WTC11 (cell line): ENCODE data around the gene KIF5A. TPM values are rescaled to one million over a fixed set of nuclear protein-coding genes. Genes with fewer than 3 reads are reported as not detected.
"Not testable (repeated sequence)": the region's sequence is repeated elsewhere in the genome, so short reads cannot be mapped to it uniquely, and the experiment has no call there.

Experiments
- ATAC-seq: fragments of 200-7000 bp; cut with Tn5 transposase; 2 replicates; pipeline ENCODE4 v1.10.0; 2021; ENCODE audit warnings: mild to moderate bottlenecking, moderate library complexity
- CTCF ChIA-PET: fragments of 300-600 bp; sonication (Branson Sonifier 250); formaldehyde crosslinking; loops from one replicate; lab custom pipeline; 2021; ENCODE audit warnings: antibody characterized with exemption; lab: Charles Lee
- POLR2A ChIA-PET: fragments of 350-600 bp; sonication (Branson Sonifier 250); formaldehyde crosslinking; loops from one replicate; lab custom pipeline; 2021; ENCODE audit warnings: antibody characterized with exemption; lab: Charles Lee
- DNase-seq: peaks from one replicate; pipeline ENCODE4 v3.0.0; 2021; ENCODE audit warnings: low spot score
- H3K27ac Mint-ChIP-seq: 2 replicates; pipeline ENCODE4 v1.8.0; 2021; ENCODE audit warnings: mixed read lengths
- H3K27me3 Mint-ChIP-seq: 2 replicates; pipeline ENCODE4 v1.8.0; 2021; ENCODE audit warnings: low read depth, mild to moderate bottlenecking, moderate library complexity, mixed read lengths
- H3K36me3 Mint-ChIP-seq: 2 replicates; pipeline ENCODE4 v1.8.0; 2021; ENCODE audit warnings: mixed read lengths
- H3K4me1 Mint-ChIP-seq: 2 replicates; pipeline ENCODE4 v1.8.0; 2022; ENCODE audit warnings: mixed read lengths
- H3K4me3 Mint-ChIP-seq: 2 replicates; pipeline ENCODE4 v1.8.0; 2021; ENCODE audit warnings: mild to moderate bottlenecking, moderate library complexity, mixed read lengths
- H3K9me3 Mint-ChIP-seq: 2 replicates; pipeline ENCODE4 v1.8.0; 2021; ENCODE audit warnings: mixed read lengths
- CBFB ChIP-seq: sonication (generic); formaldehyde crosslinking; IDR thresholded peaks from 2 replicates; pipeline ENCODE4 v1.8.1; 2022; ENCODE audit warnings: mild to moderate bottlenecking, low read depth, missing genetic modification reagents
- CDX4 ChIP-seq: fragments of 250-450 bp; sonication (Bioruptor Pico); IDR thresholded peaks from 2 replicates; pipeline ENCODE4 v1.9.0; 2021; ENCODE audit warnings: moderate library complexity, mild to moderate bottlenecking, inconsistent platforms, borderline replicate concordance
- EMX1 ChIP-seq: fragments of 250-450 bp; sonication (Bioruptor Pico); IDR thresholded peaks from 2 replicates; pipeline ENCODE4 v1.8.0; 2021; ENCODE audit warnings: mild to moderate bottlenecking
- ETV6 ChIP-seq: sonication (generic); formaldehyde crosslinking; IDR thresholded peaks from 2 replicates; pipeline ENCODE4 v1.8.1; 2022; ENCODE audit warnings: mild to moderate bottlenecking, missing genetic modification reagents
- GTF2I ChIP-seq: fragments of 250-450 bp; sonication (Bioruptor Pico); conservative IDR thresholded peaks from 2 replicates; pipeline ENCODE4 v1.4.0; 2021; ENCODE audit warnings: mild to moderate bottlenecking
- HMGA2 ChIP-seq: fragments of 250-450 bp; sonication (Bioruptor Pico); IDR thresholded peaks from 2 replicates; pipeline ENCODE4 v1.4.0; 2021; ENCODE audit warnings: mild to moderate bottlenecking, moderate library complexity
- MYBL2 ChIP-seq: sonication (generic); formaldehyde crosslinking; IDR thresholded peaks from 2 replicates; pipeline ENCODE4 v1.8.1; 2023; ENCODE audit warnings: mild to moderate bottlenecking, moderate library complexity, missing genetic modification reagents
- SP1 ChIP-seq: sonication (generic); formaldehyde crosslinking; conservative IDR thresholded peaks from 2 replicates; pipeline ENCODE4 v1.8.1; 2022; ENCODE audit warnings: missing genetic modification reagents
- TP53 ChIP-seq: sonication (generic); formaldehyde crosslinking; IDR thresholded peaks from 2 replicates; pipeline ENCODE4 v1.8.1; 2023; ENCODE audit warnings: mild to moderate bottlenecking, missing genetic modification reagents
- USF1 ChIP-seq: sonication (generic); formaldehyde crosslinking; IDR thresholded peaks from 2 replicates; pipeline ENCODE4 v1.8.0; 2022; ENCODE audit warnings: mild to moderate bottlenecking, missing genetic modification reagents
- USF2 ChIP-seq: sonication (generic); formaldehyde crosslinking; IDR thresholded peaks from 2 replicates; pipeline ENCODE4 v1.8.1; 2023; ENCODE audit warnings: mild to moderate bottlenecking, missing genetic modification reagents, moderate library complexity
- ZBTB21 ChIP-seq: sonication (generic); formaldehyde crosslinking; IDR thresholded peaks from 2 replicates; pipeline ENCODE4 v1.8.1; 2023; ENCODE audit warnings: mild to moderate bottlenecking, missing genetic modification reagents, borderline replicate concordance
- ZNF138 ChIP-seq: sonication (generic); formaldehyde crosslinking; conservative IDR thresholded peaks from 2 replicates; pipeline ENCODE4 v1.8.1; 2022; ENCODE audit warnings: mild to moderate bottlenecking, moderate library complexity, missing genetic modification reagents
- ZNF219 ChIP-seq: sonication (generic); formaldehyde crosslinking; IDR thresholded peaks from 2 replicates; pipeline ENCODE4 v1.8.0; 2023; ENCODE audit warnings: missing genetic modification reagents, mild to moderate bottlenecking, borderline replicate concordance
- ZNF396 ChIP-seq: fragments of 250-450 bp; sonication (Bioruptor Pico); IDR thresholded peaks from 2 replicates; pipeline ENCODE4 v1.8.0; 2021; ENCODE audit warnings: mild to moderate bottlenecking, moderate library complexity, borderline replicate concordance
- total RNA-seq: library from RNA; stranded (reverse); gene quantifications from 3 replicates; pipeline ENCODE4 v1.2.3, GENCODE V29; 2021
- TF ChIP-seq, protein P1 (sequence below): sonication (generic); formaldehyde crosslinking; IDR thresholded peaks from 2 replicates; pipeline ENCODE4 v1.8.1; 2023; ENCODE audit warnings: mild to moderate bottlenecking, missing genetic modification reagents, moderate library complexity
- TF ChIP-seq, protein P2 (sequence below): sonication (generic); formaldehyde crosslinking; IDR thresholded peaks from 2 replicates; pipeline ENCODE4 v1.8.0; 2023; ENCODE audit warnings: mild to moderate bottlenecking, missing genetic modification reagents
- TF ChIP-seq, protein P3 (sequence below): fragments of 250-450 bp; sonication (Bioruptor Pico); IDR thresholded peaks from 2 replicates; pipeline ENCODE4 v1.9.0; 2021; ENCODE audit warnings: mild to moderate bottlenecking, borderline replicate concordance

Gene KIF5A
- total RNA-seq, 1 experiment from 2014 or later: 16.1 TPM

GRCh38 chr12:57517187-57517586 is 32.7 kb upstream of the KIF5A start:
- CTCF ChIA-PET: interaction anchor here (1.4 kb wide), 1 partner anchor 66 kb away, joined by 4 read pairs; no protein-coding TSS in a partner anchor
- H3K27me3 Mint-ChIP-seq: peaks cover 3% of the 10 kb centered on the region; the same call in 1 of the 2 replicates
- no peak for ATAC-seq
- no peak for TF ChIP-seq GTF2I (CRISPR knock-in tag)
- TF ChIP-seq, protein P1, sequence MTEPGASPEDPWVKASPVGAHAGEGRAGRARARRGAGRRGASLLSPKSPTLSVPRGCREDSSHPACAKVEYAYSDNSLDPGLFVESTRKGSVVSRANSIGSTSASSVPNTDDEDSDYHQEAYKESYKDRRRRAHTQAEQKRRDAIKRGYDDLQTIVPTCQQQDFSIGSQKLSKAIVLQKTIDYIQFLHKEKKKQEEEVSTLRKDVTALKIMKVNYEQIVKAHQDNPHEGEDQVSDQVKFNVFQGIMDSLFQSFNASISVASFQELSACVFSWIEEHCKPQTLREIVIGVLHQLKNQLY: no peak
- TF ChIP-seq SP1: no peak
- no peak for TF ChIP-seq USF1
- TF ChIP-seq CDX4 (CRISPR knock-in tag): no peak
- no peak for TF ChIP-seq ZNF138 (CRISPR knock-in tag)
- TF ChIP-seq ZNF396 (CRISPR knock-in tag): no peak
- no peak for TF ChIP-seq TP53 (CRISPR knock-in tag)
- TF ChIP-seq ZNF219 (CRISPR knock-in tag): no peak
- TF ChIP-seq, protein P2, sequence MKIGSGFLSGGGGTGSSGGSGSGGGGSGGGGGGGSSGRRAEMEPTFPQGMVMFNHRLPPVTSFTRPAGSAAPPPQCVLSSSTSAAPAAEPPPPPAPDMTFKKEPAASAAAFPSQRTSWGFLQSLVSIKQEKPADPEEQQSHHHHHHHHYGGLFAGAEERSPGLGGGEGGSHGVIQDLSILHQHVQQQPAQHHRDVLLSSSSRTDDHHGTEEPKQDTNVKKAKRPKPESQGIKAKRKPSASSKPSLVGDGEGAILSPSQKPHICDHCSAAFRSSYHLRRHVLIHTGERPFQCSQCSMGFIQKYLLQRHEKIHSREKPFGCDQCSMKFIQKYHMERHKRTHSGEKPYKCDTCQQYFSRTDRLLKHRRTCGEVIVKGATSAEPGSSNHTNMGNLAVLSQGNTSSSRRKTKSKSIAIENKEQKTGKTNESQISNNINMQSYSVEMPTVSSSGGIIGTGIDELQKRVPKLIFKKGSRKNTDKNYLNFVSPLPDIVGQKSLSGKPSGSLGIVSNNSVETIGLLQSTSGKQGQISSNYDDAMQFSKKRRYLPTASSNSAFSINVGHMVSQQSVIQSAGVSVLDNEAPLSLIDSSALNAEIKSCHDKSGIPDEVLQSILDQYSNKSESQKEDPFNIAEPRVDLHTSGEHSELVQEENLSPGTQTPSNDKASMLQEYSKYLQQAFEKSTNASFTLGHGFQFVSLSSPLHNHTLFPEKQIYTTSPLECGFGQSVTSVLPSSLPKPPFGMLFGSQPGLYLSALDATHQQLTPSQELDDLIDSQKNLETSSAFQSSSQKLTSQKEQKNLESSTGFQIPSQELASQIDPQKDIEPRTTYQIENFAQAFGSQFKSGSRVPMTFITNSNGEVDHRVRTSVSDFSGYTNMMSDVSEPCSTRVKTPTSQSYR (CRISPR knock-in tag): no peak
- no peak for TF ChIP-seq ETV6 (CRISPR knock-in tag)
- no peak for TF ChIP-seq HMGA2
- TF ChIP-seq CBFB: no peak
- TF ChIP-seq EMX1 (CRISPR knock-in tag): no peak
- TF ChIP-seq USF2 (CRISPR knock-in tag): no peak
- TF ChIP-seq ZBTB21: no peak
- TF ChIP-seq MYBL2 (CRISPR knock-in tag): no peak
- TF ChIP-seq, protein P3, sequence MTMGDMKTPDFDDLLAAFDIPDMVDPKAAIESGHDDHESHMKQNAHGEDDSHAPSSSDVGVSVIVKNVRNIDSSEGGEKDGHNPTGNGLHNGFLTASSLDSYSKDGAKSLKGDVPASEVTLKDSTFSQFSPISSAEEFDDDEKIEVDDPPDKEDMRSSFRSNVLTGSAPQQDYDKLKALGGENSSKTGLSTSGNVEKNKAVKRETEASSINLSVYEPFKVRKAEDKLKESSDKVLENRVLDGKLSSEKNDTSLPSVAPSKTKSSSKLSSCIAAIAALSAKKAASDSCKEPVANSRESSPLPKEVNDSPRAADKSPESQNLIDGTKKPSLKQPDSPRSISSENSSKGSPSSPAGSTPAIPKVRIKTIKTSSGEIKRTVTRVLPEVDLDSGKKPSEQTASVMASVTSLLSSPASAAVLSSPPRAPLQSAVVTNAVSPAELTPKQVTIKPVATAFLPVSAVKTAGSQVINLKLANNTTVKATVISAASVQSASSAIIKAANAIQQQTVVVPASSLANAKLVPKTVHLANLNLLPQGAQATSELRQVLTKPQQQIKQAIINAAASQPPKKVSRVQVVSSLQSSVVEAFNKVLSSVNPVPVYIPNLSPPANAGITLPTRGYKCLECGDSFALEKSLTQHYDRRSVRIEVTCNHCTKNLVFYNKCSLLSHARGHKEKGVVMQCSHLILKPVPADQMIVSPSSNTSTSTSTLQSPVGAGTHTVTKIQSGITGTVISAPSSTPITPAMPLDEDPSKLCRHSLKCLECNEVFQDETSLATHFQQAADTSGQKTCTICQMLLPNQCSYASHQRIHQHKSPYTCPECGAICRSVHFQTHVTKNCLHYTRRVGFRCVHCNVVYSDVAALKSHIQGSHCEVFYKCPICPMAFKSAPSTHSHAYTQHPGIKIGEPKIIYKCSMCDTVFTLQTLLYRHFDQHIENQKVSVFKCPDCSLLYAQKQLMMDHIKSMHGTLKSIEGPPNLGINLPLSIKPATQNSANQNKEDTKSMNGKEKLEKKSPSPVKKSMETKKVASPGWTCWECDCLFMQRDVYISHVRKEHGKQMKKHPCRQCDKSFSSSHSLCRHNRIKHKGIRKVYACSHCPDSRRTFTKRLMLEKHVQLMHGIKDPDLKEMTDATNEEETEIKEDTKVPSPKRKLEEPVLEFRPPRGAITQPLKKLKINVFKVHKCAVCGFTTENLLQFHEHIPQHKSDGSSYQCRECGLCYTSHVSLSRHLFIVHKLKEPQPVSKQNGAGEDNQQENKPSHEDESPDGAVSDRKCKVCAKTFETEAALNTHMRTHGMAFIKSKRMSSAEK (CRISPR knock-in tag): no peak
- no peaks in the 10 kb centered on the region for H3K9me3 Mint-ChIP-seq
- no peak for DNase-seq
- H3K4me3 Mint-ChIP-seq: no peak overlapping the region
- H3K27ac Mint-ChIP-seq: peak overlapping the region; percentile 43; the same call in 1 of the 2 replicates
- H3K4me1 Mint-ChIP-seq: peaks cover 26% of the 10 kb centered on the region
- POLR2A ChIA-PET: interaction anchor here (0.6 to 1.4 kb wide), 3 partner anchors 13 to 1040 kb away, joined by 3 to 8 read pairs (median 4); partner anchors contain the start of gene DTX3
- peaks cover 63% of the 10 kb centered on the region for H3K36me3 Mint-ChIP-seq

- not testable (repeated sequence) for H3K27me3 Mint-ChIP-seq, H3K27ac Mint-ChIP-seq, H3K9me3 Mint-ChIP-seq, ATAC-seq, H3K4me3 Mint-ChIP-seq, DNase-seq
- POLR2A ChIA-PET: interaction anchor here (0.7 to 1.4 kb wide), 2 partner anchors 86 to 300 kb away, joined by 4 read pairs; partner anchors contain the start of gene DTX3
- CTCF ChIA-PET: interaction anchor here (1.4 kb wide), 1 partner anchor 66 kb away, joined by 4 read pairs; no protein-coding TSS in a partner anchor
- peaks cover 26% of the 10 kb centered on the region for H3K4me1 Mint-ChIP-seq
- peaks cover 58% of the 10 kb centered on the region for H3K36me3 Mint-ChIP-seq
Measured at GRCh38 chr12:57517718-57518117, 32.1 kb upstream of the KIF5A start.
